K562 (cell line): ENCODE results near the gene TTC16. TPM values are rescaled to one million over a fixed set of nuclear protein-coding genes. Genes with fewer than 3 reads are reported as not detected.

ENCODE experiments used
- ATF2 ChIP-seq: sonication (generic); formaldehyde crosslinking; IDR thresholded peaks from 2 replicates; pipeline ENCODE4 v1.8.1; 2022; ENCODE audit warnings: missing genetic modification reagents
- BCOR ChIP-seq: fragments of 450-650 bp; IDR thresholded peaks from 2 replicates; pipeline ENCODE4 v1.6.1; 2016
- CEBPB ChIP-seq: fragments of 450-650 bp; IDR thresholded peaks from 2 replicates; pipeline ENCODE4 v1.6.1; 2016; ENCODE audit warnings: missing genetic modification characterization, missing compliant biosample characterization
- MEIS2 ChIP-seq: fragments of 450-650 bp; IDR thresholded peaks from 2 replicates; pipeline ENCODE4 v1.6.1; 2014; ENCODE audit warnings: mild to moderate bottlenecking; ENCODE audit not compliant: partially characterized antibody
- NUFIP1 ChIP-seq: fragments of 450-650 bp; IDR thresholded peaks from 2 replicates; pipeline ENCODE4 v1.6.1; 2018; ENCODE audit not compliant: partially characterized antibody
- PHTF2 ChIP-seq: fragments of 250-450 bp; sonication (Bioruptor Pico); IDR thresholded peaks from 2 replicates; pipeline ENCODE4 v1.5.0; 2021; ENCODE audit warnings: mild to moderate bottlenecking
- PTBP1 ChIP-seq: fragments of 200-400 bp; formaldehyde crosslinking; IDR thresholded peaks from 2 replicates; pipeline ENCODE4 v1.6.1; 2017; ENCODE audit warnings: low read depth, low read length
- RBM39 ChIP-seq: fragments of 200-400 bp; formaldehyde crosslinking; optimal IDR thresholded peaks from 2 replicates; pipeline ENCODE3; 2018; ENCODE audit warnings: low read depth, low read length
- RHOXF2B ChIP-seq: fragments of 250-450 bp; sonication (Bioruptor Pico); conservative IDR thresholded peaks from 2 replicates; pipeline ENCODE4 v1.5.1; 2021
- SMARCA5 ChIP-seq: fragments of 450-650 bp; IDR thresholded peaks from 2 replicates; pipeline ENCODE4 v1.6.1; 2016
- SRSF1 ChIP-seq: fragments of 200-400 bp; formaldehyde crosslinking; IDR thresholded peaks from 2 replicates; pipeline ENCODE4 v1.6.1; 2017; ENCODE audit warnings: mild to moderate bottlenecking, low read depth, low read length, moderate library complexity
- SUPT5H ChIP-seq: fragments of 450-650 bp; IDR thresholded peaks from 2 replicates; pipeline ENCODE4 v1.6.1; 2016
- TRIM24 ChIP-seq, 2 experiments: fragments of 450-650 bp; IDR thresholded peaks; 2 replicates each; pipeline ENCODE4 v1.6.1; 2016
- VEZF1 ChIP-seq: fragments of 200-800 bp; sonication (Bioruptor generic); IDR thresholded peaks from 2 replicates; pipeline ENCODE4 v1.6.1; 2017; ENCODE audit warnings: missing genetic modification characterization, missing compliant biosample characterization
- ZNF551 ChIP-seq: fragments of 250-450 bp; sonication (Bioruptor Pico); IDR thresholded peaks from 2 replicates; pipeline ENCODE4 v1.5.0; 2021; ENCODE audit warnings: mild to moderate bottlenecking, moderate library complexity
- ZNF766 ChIP-seq: fragments of 200-800 bp; sonication (Bioruptor generic); conservative IDR thresholded peaks from 2 replicates; pipeline ENCODE4 v1.6.1; 2016; ENCODE audit warnings: missing genetic modification characterization, missing compliant biosample characterization
- polyA plus RNA-seq, 8 experiments: library from polyadenylated mRNA; depleted of rRNA in 4 of 8; stranded (reverse) in 5 of 8; unstranded in 3 of 8; fragments of >200 nt; fragmentation: Nextera tagmentation in 2 of 8; fragmentation: Illumina TruSeq in 1 of 8; extraction: Ambion mirVana in 2 of 8; extraction: Trizol in 1 of 8; gene quantifications; 2 replicates each; pipeline versions ENCODE4 v1.2.1 to v1.2.3, GENCODE V29; 2011 to 2014; ENCODE audit warnings: inconsistent platforms in 1 of 8, missing spikeins in 1 of 8
- total RNA-seq, 7 experiments: library from RNA; depleted of rRNA in 6 of 7; stranded (reverse); fragments of >200 nt in 6 of 7; fragmentation: Illumina TruSeq in 2 of 7; extraction: Trizol in 2 of 7; gene quantifications; 2 replicates each; pipeline versions ENCODE4 v1.2.1 to v1.2.3, GENCODE V29; 2011 to 2021; ENCODE audit warnings: low replicate concordance in 1 of 7
- TF ChIP-seq, protein P1 (sequence below): fragments of 450-650 bp; formaldehyde crosslinking; IDR thresholded peaks from 2 replicates; pipeline ENCODE4 v1.4.0; 2022; ENCODE audit warnings: mild to moderate bottlenecking, moderate library complexity
- TF ChIP-seq, protein P2 (sequence below): fragments of 250-450 bp; sonication (Bioruptor Pico); IDR thresholded peaks from 2 replicates; pipeline ENCODE4 v1.8.0; 2021; ENCODE audit warnings: moderate library complexity, mild to moderate bottlenecking, inconsistent platforms
- TF ChIP-seq, protein P3 (sequence below): conservative IDR thresholded peaks from 2 replicates; pipeline ENCODE4 v1.6.1; 2011; ENCODE audit warnings: low read depth, mild to moderate bottlenecking, low read length; ENCODE audit not compliant: control insufficient read depth
- TF ChIP-seq, protein P4 (sequence below): fragments of 450-650 bp; IDR thresholded peaks from 2 replicates; pipeline ENCODE4 v1.6.1; 2016
- TF ChIP-seq, protein P5 (sequence below): sonication (generic); formaldehyde crosslinking; IDR thresholded peaks from 2 replicates; pipeline ENCODE4 v1.8.0; 2022; ENCODE audit warnings: mild to moderate bottlenecking, missing genetic modification reagents, borderline replicate concordance

TTC16 gene
- total and polyA plus RNA-seq, 9 of the 15 experiments (the other 6 are each of a cell fraction or from before 2014, with no cell fraction given) = 0.11 TPM; not detected in 8

GRCh38 chr9:127779136-127779981 is 63.5 kb downstream of the TTC16 start (continued):
- TF ChIP-seq VEZF1 (CRISPR knock-in tag) (no peak), TRIM24 (IDR thresholded peaks at IDR 0.05) (peak in 1 of 2 experiments; percentile 34; a peak in 1 of 4 replicates), ZNF766 (0 out of 2 replicates have a peak, but pooled peaks have one; percentile 1), PTBP1 (0 out of 2 replicates have a peak, but pooled peaks have one; percentile 16), ZNF551 (CRISPR knock-in tag) (no peak), BCOR (peak; percentile 91), ATF2 (CRISPR knock-in tag) (no peak), PHTF2 (CRISPR knock-in tag) (no peak), MEIS2 (peak; percentile 8), SUPT5H (no peak), SRSF1 (no peak), SMARCA5 (peak; percentile 74; the same call in 1 of the 2 replicates), CEBPB (peak; percentile 81), NUFIP1 (no peak), RHOXF2B (CRISPR knock-in tag) (no peak), RBM39 (no peak)
- TF ChIP-seq, protein P1, sequence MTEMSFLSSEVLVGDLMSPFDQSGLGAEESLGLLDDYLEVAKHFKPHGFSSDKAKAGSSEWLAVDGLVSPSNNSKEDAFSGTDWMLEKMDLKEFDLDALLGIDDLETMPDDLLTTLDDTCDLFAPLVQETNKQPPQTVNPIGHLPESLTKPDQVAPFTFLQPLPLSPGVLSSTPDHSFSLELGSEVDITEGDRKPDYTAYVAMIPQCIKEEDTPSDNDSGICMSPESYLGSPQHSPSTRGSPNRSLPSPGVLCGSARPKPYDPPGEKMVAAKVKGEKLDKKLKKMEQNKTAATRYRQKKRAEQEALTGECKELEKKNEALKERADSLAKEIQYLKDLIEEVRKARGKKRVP = no peak
- TF ChIP-seq, protein P2, sequence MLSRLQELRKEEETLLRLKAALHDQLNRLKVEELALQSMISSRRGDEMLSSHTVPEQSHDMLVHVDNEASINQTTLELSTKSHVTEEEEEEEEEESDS (CRISPR knock-in tag) = no peak
- TF ChIP-seq, protein P3, sequence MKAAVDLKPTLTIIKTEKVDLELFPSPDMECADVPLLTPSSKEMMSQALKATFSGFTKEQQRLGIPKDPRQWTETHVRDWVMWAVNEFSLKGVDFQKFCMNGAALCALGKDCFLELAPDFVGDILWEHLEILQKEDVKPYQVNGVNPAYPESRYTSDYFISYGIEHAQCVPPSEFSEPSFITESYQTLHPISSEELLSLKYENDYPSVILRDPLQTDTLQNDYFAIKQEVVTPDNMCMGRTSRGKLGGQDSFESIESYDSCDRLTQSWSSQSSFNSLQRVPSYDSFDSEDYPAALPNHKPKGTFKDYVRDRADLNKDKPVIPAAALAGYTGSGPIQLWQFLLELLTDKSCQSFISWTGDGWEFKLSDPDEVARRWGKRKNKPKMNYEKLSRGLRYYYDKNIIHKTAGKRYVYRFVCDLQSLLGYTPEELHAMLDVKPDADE = no peak
- TF ChIP-seq, protein P4, sequence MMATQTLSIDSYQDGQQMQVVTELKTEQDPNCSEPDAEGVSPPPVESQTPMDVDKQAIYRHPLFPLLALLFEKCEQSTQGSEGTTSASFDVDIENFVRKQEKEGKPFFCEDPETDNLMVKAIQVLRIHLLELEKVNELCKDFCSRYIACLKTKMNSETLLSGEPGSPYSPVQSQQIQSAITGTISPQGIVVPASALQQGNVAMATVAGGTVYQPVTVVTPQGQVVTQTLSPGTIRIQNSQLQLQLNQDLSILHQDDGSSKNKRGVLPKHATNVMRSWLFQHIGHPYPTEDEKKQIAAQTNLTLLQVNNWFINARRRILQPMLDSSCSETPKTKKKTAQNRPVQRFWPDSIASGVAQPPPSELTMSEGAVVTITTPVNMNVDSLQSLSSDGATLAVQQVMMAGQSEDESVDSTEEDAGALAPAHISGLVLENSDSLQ = peak; percentile 85
- TF ChIP-seq, protein P5, sequence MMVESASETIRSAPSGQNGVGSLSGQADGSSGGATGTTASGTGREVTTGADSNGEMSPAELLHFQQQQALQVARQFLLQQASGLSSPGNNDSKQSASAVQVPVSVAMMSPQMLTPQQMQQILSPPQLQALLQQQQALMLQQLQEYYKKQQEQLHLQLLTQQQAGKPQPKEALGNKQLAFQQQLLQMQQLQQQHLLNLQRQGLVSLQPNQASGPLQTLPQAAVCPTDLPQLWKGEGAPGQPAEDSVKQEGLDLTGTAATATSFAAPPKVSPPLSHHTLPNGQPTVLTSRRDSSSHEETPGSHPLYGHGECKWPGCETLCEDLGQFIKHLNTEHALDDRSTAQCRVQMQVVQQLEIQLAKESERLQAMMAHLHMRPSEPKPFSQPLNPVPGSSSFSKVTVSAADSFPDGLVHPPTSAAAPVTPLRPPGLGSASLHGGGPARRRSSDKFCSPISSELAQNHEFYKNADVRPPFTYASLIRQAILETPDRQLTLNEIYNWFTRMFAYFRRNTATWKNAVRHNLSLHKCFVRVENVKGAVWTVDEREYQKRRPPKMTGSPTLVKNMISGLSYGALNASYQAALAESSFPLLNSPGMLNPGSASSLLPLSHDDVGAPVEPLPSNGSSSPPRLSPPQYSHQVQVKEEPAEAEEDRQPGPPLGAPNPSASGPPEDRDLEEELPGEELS = no peak
